Hepatocyte (in vitro differentiated cells): Measurements from ENCODE around the gene TPPP2. TPM values are rescaled to one million over a fixed set of nuclear protein-coding genes. Genes with fewer than 3 reads are reported as not detected.

Experiments used
- DNase-seq: peaks from one replicate; pipeline ENCODE4 v3.0.0-alpha.2; 2016; ENCODE audit warnings: low spot score
- H2AFZ ChIP-seq: fragments of 200-600 bp; sonication (generic); 2 replicates; pipeline ENCODE4 v1.6.0; 2016; ENCODE audit warnings: antibody characterized with exemption, mild to moderate bottlenecking
- H3K27ac ChIP-seq: fragments of 200-600 bp; sonication (generic); 2 replicates; pipeline ENCODE4 v1.5.1; 2016; ENCODE audit warnings: mild to moderate bottlenecking
- H3K27me3 ChIP-seq: fragments of 200-600 bp; sonication (generic); 2 replicates; pipeline ENCODE4 v1.6.1; 2016
- H3K36me3 ChIP-seq: fragments of 200-600 bp; sonication (generic); replicated peaks from 2 replicates; pipeline ENCODE4 v1.5.1; 2016; ENCODE audit warnings: low read depth; ENCODE audit not compliant: insufficient read depth
- H3K4me1 ChIP-seq: fragments of 200-600 bp; sonication (generic); 2 replicates; pipeline ENCODE4 v1.5.1; 2016; ENCODE audit warnings: mild to moderate bottlenecking, moderate library complexity; ENCODE audit not compliant: insufficient read depth
- H3K4me2 ChIP-seq: fragments of 200-600 bp; sonication (generic); 2 replicates; pipeline ENCODE4 v1.6.0; 2016
- H3K4me3 ChIP-seq: fragments of 200-600 bp; sonication (generic); 2 replicates; pipeline ENCODE4 v1.5.1; 2016; ENCODE audit warnings: mild to moderate bottlenecking
- H3K79me2 ChIP-seq: fragments of 200-600 bp; sonication (generic); 2 replicates; pipeline ENCODE4 v1.6.0; 2017; ENCODE audit warnings: mild to moderate bottlenecking
- H3K9me2 ChIP-seq: fragments of 200-600 bp; sonication (generic); replicated peaks from 2 replicates; pipeline ENCODE4 v1.6.0; 2017; ENCODE audit warnings: mild to moderate bottlenecking; ENCODE audit not compliant: insufficient read depth
- H3K9me3 ChIP-seq: fragments of 200-600 bp; sonication (generic); 2 replicates; pipeline ENCODE4 v1.5.1; 2016; ENCODE audit warnings: low read depth, mild to moderate bottlenecking
- H4K20me1 ChIP-seq: fragments of 200-600 bp; sonication (generic); 2 replicates; pipeline ENCODE4 v1.6.0; 2016; ENCODE audit warnings: mild to moderate bottlenecking; ENCODE audit not compliant: insufficient read depth, poor library complexity, severe bottlenecking
- CTCF ChIP-seq: fragments of 200-600 bp; sonication (generic); IDR thresholded peaks from 2 replicates; pipeline ENCODE4 v1.5.1; 2016; ENCODE audit warnings: antibody characterized with exemption, mild to moderate bottlenecking; ENCODE audit not compliant: poor library complexity
- EZH2 ChIP-seq: fragments of 200-600 bp; sonication (generic); IDR thresholded peaks from 2 replicates; pipeline ENCODE4 v1.6.1; 2016; ENCODE audit warnings: antibody characterized with exemption, mild to moderate bottlenecking, borderline replicate concordance
- EZH2phosphoT487 ChIP-seq: fragments of 200-600 bp; sonication (generic); IDR thresholded peaks from one replicate; pipeline ENCODE4 v1.6.1; 2018; ENCODE audit warnings: antibody characterized with exemption, mild to moderate bottlenecking, low read depth, moderate library complexity; ENCODE audit not compliant: unreplicated experiment, severe bottlenecking
- WGBS: methylation state at CpG from one replicate; pipeline ENCODE4 v1.1.6; 2016; ENCODE audit warnings: low lambda C conversion rate; ENCODE audit errors: missing lambda C conversion rate; 5-methylcytosine and 5-hydroxymethylcytosine counted together
- polyA plus RNA-seq: library from polyadenylated mRNA; unstranded; fragments of >200 nt; fragmentation: Nextera tagmentation; extraction: Ambion mirVana; gene quantifications from 2 replicates; pipeline ENCODE4 v1.2.1, GENCODE V29; 2016
- total RNA-seq: library from RNA; depleted of rRNA; stranded (reverse); fragments of >200 nt; gene quantifications from 2 replicates; pipeline ENCODE4 v1.2.3, GENCODE V29; 2014

TPPP2 gene
- total and polyA plus RNA-seq, 2 experiments from 2014 or later: not detected

GRCh38 chr14:20986811-20987210, 43.2 kb upstream of the TPPP2 start:
- Histone ChIP-seq H3K4me2 (no peak overlapping the region), H3K36me3 (no peaks in the 10 kb centered on the region), H3K4me3 (no peak overlapping the region), H3K79me2 (peaks cover 15% of the 10 kb centered on the region), H2AFZ (no peak overlapping the region), H3K4me1 (peaks cover 11% of the 10 kb centered on the region), H3K27me3 (no peaks in the 10 kb centered on the region), H4K20me1 (no peaks in the 10 kb centered on the region), H3K27ac (peak overlapping the region; percentile 64), H3K9me2 (no peaks in the 10 kb centered on the region), H3K9me3 (no peaks in the 10 kb centered on the region)
- peak; percentile 72 for DNase-seq
- no peak for TF ChIP-seq EZH2phosphoT487
- TF ChIP-seq EZH2: no peak
- TF ChIP-seq CTCF: no peak
- WGBS: 63% methylated on average over 2 of the region's 2 CpGs

- no peak overlapping the region for H3K4me3 ChIP-seq
- no peaks in the 10 kb centered on the region for H3K27me3 ChIP-seq
- peak overlapping the region; percentile 28 for H2AFZ ChIP-seq
- TF ChIP-seq EZH2 (no peak), EZH2phosphoT487 (no peak), CTCF (no peak)
- H3K36me3 ChIP-seq: no peaks in the 10 kb centered on the region
- H3K4me1 ChIP-seq: peaks cover 11% of the 10 kb centered on the region
- H3K27ac ChIP-seq: peak overlapping the region; percentile 84
- DNase-seq: no peak
- H3K79me2 ChIP-seq: peaks cover 29% of the 10 kb centered on the region
- WGBS: 88% methylated on average over 15 of the region's 15 CpGs
- no peaks in the 10 kb centered on the region for H3K9me3 ChIP-seq
- no peaks in the 10 kb centered on the region for H3K9me2 ChIP-seq
- H4K20me1 ChIP-seq: no peaks in the 10 kb centered on the region
- peak overlapping the region; percentile 69 for H3K4me2 ChIP-seq
These were observed 41.1 kb upstream of the TPPP2 start for GRCh38 chr14:20988717-20989470.

GRCh38 chr14:20989471-20989786, 40.6 kb upstream of the TPPP2 start:
- Histone ChIP-seq H3K27me3 (no peaks in the 10 kb centered on the region), H3K79me2 (peaks cover 29% of the 10 kb centered on the region), H3K9me2 (no peaks in the 10 kb centered on the region), H3K4me3 (no peak overlapping the region), H4K20me1 (no peaks in the 10 kb centered on the region), H3K4me1 (peaks cover 11% of the 10 kb centered on the region), H3K9me3 (no peaks in the 10 kb centered on the region), H3K36me3 (no peaks in the 10 kb centered on the region), H3K4me2 (peak overlapping the region; percentile 69), H3K27ac (peak overlapping the region; percentile 84), H2AFZ (peak overlapping the region; percentile 28)
- TF ChIP-seq CTCF (no peak), EZH2phosphoT487 (no peak), EZH2 (no peak)
- 3% methylated on average over 11 of the region's 11 CpGs for WGBS
- no peak for DNase-seq
